Liver (tissue), 3 donors: ENCODE measurements around the gene ASCL5.

Source experiments
- CTCF ChIP-seq: fragments of 150-350 bp; IDR thresholded peaks from 2 replicates; pipeline ENCODE4 v1.5.1; 2017; ENCODE audit warnings: improper control_type of control experiment, low read depth, low read length; ENCODE audit not compliant: missing input control
- EGR1 ChIP-seq, 2 donors: IDR thresholded peaks; 2 replicates each; pipeline ENCODE4 v1.6.1; 2016 to 2018; ENCODE audit warnings: antibody characterized with exemption in 2 of 2, low read depth in 2 of 2
- HNF4A ChIP-seq, 2 donors: conservative IDR thresholded peaks; 2 replicates each; pipeline ENCODE4 v1.6.1; 2016; ENCODE audit warnings: antibody characterized with exemption in 2 of 2, mild to moderate bottlenecking in 2 of 2
- HNF4G ChIP-seq: IDR thresholded peaks from 2 replicates; pipeline ENCODE4 v1.6.1; 2016; ENCODE audit warnings: antibody characterized with exemption
- RAD21 ChIP-seq, 2 donors: IDR thresholded peaks; 2 replicates each; pipeline ENCODE4 v1.6.1; 2016; ENCODE audit warnings: antibody characterized with exemption in 2 of 2, mild to moderate bottlenecking in 2 of 2
- YY1 ChIP-seq: IDR thresholded peaks from 2 replicates; pipeline ENCODE4 v1.6.1; 2016; ENCODE audit warnings: antibody characterized with exemption, mild to moderate bottlenecking
- TF ChIP-seq, protein P1 (sequence below): IDR thresholded peaks from 2 replicates; pipeline ENCODE4 v1.6.1; 2016; ENCODE audit warnings: antibody characterized with exemption, mild to moderate bottlenecking
- TF ChIP-seq, protein P2 (sequence below): IDR thresholded peaks from 2 replicates; pipeline ENCODE4 v1.6.1; 2016; ENCODE audit warnings: antibody characterized with exemption
- TF ChIP-seq, protein P3 (sequence below): IDR thresholded peaks from 2 replicates; pipeline ENCODE4 v1.6.1; 2016; ENCODE audit warnings: antibody characterized with exemption
- donor health status: healthy.
- donor health status: healthy.

DNA sequence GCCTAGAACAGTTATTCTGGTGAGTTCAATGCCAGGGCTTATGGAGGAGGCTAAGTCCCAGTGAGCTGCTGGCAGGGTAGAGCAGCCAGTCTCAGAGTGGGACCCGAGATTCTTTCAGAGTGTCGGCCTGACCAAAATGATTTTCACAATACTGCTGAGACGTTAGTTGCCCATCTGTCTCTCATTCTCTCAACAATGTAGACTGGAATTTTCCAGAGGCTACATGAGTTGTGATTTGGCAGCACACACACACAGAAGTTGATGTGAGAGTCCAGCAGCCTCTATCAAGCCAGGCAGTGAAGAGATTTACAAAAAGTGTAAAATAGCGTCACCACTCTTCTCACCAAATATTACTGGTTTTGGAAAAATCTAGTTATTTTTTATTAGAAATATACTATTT is 36.4 kb downstream of the ASCL5 start:
- TF ChIP-seq CTCF, result no peak
- TF ChIP-seq, protein P1, sequence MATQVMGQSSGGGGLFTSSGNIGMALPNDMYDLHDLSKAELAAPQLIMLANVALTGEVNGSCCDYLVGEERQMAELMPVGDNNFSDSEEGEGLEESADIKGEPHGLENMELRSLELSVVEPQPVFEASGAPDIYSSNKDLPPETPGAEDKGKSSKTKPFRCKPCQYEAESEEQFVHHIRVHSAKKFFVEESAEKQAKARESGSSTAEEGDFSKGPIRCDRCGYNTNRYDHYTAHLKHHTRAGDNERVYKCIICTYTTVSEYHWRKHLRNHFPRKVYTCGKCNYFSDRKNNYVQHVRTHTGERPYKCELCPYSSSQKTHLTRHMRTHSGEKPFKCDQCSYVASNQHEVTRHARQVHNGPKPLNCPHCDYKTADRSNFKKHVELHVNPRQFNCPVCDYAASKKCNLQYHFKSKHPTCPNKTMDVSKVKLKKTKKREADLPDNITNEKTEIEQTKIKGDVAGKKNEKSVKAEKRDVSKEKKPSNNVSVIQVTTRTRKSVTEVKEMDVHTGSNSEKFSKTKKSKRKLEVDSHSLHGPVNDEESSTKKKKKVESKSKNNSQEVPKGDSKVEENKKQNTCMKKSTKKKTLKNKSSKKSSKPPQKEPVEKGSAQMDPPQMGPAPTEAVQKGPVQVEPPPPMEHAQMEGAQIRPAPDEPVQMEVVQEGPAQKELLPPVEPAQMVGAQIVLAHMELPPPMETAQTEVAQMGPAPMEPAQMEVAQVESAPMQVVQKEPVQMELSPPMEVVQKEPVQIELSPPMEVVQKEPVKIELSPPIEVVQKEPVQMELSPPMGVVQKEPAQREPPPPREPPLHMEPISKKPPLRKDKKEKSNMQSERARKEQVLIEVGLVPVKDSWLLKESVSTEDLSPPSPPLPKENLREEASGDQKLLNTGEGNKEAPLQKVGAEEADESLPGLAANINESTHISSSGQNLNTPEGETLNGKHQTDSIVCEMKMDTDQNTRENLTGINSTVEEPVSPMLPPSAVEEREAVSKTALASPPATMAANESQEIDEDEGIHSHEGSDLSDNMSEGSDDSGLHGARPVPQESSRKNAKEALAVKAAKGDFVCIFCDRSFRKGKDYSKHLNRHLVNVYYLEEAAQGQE, result no peak
- TF ChIP-seq HNF4G, result no peak
- TF ChIP-seq, protein P2, sequence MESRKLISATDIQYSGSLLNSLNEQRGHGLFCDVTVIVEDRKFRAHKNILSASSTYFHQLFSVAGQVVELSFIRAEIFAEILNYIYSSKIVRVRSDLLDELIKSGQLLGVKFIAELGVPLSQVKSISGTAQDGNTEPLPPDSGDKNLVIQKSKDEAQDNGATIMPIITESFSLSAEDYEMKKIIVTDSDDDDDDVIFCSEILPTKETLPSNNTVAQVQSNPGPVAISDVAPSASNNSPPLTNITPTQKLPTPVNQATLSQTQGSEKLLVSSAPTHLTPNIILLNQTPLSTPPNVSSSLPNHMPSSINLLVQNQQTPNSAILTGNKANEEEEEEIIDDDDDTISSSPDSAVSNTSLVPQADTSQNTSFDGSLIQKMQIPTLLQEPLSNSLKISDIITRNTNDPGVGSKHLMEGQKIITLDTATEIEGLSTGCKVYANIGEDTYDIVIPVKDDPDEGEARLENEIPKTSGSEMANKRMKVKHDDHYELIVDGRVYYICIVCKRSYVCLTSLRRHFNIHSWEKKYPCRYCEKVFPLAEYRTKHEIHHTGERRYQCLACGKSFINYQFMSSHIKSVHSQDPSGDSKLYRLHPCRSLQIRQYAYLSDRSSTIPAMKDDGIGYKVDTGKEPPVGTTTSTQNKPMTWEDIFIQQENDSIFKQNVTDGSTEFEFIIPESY, result no peak
- no peak for TF ChIP-seq YY1
- TF ChIP-seq, protein P3, sequence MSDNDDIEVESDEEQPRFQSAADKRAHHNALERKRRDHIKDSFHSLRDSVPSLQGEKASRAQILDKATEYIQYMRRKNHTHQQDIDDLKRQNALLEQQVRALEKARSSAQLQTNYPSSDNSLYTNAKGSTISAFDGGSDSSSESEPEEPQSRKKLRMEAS, result no peak
- TF ChIP-seq RAD21 (IDR thresholded peaks at IDR 0.05), result no peak
- no peak for TF ChIP-seq EGR1 (IDR thresholded peaks at IDR 0.05; ENCODE audit: low read depth in 2 of 2)
- no peak for TF ChIP-seq HNF4A (conservative IDR thresholded peaks at IDR 0.05)
